ENCODE measurements around the gene IFI44L. TPM values are rescaled to one million over a fixed set of nuclear protein-coding genes. Genes with fewer than 3 reads are reported as not detected.

IFI44L gene
- total RNA-seq: 0.64 and 1.3 TPM in 2 replicates

DNA sequence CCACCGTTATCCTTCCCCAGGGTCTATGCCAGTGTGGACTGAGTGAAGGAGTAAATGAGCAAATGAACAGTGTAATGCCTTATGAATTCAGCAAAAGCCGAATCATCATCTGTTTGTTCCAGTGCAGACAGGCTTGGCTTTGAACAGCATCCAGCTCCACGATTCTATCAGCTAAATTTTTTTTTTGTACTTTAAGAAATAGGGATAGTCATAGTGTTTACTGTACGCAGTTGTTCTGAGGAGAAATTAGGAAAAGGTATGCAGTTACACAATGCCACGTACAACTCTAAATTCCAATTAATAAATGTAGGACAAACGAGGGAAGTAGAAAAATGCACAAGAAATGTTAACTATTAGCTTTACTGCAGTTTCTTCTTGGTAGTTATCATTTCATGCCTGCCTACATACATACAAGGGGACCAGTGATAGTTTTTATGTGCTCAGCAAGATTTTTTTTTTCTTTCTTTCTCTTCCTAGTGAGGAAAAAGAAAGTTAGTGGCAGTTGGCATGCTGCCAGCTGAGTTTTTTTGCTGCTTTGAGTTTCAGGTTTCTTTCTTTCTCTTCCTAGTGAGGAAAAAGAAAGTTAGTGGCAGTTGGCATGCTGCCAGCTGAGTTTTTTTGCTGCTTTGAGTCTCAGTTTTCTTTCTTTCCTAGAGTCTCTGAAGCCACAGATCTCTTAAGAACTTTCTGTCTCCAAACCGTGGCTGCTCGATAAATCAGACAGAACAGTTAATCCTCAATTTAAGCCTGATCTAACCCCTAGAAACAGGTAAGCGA is at the start of gene IFI44L:
IFI44L (plus strand) TSS at position 646 of the 777 bp plus-strand sequence. CDS start 7,468 bp downstream, outside the sequence.
- TF ChIP-seq, protein P1, sequence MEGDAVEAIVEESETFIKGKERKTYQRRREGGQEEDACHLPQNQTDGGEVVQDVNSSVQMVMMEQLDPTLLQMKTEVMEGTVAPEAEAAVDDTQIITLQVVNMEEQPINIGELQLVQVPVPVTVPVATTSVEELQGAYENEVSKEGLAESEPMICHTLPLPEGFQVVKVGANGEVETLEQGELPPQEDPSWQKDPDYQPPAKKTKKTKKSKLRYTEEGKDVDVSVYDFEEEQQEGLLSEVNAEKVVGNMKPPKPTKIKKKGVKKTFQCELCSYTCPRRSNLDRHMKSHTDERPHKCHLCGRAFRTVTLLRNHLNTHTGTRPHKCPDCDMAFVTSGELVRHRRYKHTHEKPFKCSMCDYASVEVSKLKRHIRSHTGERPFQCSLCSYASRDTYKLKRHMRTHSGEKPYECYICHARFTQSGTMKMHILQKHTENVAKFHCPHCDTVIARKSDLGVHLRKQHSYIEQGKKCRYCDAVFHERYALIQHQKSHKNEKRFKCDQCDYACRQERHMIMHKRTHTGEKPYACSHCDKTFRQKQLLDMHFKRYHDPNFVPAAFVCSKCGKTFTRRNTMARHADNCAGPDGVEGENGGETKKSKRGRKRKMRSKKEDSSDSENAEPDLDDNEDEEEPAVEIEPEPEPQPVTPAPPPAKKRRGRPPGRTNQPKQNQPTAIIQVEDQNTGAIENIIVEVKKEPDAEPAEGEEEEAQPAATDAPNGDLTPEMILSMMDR (IDR thresholded peaks at IDR 0.05; ENCODE audit: insufficient read depth, low read depth, low read length): no peak
- DNase-seq (ENCODE audit: low read depth): peak; percentile 60
- H3K4me3 ChIP-seq (ENCODE audit: low read depth, low read length): peak within 1 kb of the TSS; percentile 21

DNA sequence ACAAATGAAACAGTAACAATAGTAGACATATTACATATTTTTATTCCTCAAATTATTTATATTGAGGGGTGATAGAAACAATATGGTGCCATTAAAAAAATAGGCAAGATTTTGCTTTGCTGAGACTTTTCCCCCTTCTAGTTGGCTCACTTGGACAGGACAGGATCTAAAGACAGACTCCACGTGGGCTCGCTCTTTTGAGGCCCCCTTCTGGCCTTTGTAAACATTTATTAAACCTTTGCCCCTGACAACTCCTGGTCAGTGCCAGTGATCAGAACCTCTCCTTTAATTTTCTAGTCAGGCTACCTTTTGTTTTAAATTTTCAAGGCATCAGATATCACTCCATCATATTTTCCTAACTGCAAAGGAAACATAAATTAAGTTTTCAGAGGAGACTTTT is 49.7 kb upstream of the IFI44L start:
- H3K4me3 ChIP-seq (ENCODE audit: low read depth, low read length): no peak overlapping the region
- no peak for DNase-seq (ENCODE audit: low read depth)
- TF ChIP-seq, protein P1 (IDR thresholded peaks at IDR 0.05; ENCODE audit: insufficient read depth, low read depth, low read length): no peak

DNA sequence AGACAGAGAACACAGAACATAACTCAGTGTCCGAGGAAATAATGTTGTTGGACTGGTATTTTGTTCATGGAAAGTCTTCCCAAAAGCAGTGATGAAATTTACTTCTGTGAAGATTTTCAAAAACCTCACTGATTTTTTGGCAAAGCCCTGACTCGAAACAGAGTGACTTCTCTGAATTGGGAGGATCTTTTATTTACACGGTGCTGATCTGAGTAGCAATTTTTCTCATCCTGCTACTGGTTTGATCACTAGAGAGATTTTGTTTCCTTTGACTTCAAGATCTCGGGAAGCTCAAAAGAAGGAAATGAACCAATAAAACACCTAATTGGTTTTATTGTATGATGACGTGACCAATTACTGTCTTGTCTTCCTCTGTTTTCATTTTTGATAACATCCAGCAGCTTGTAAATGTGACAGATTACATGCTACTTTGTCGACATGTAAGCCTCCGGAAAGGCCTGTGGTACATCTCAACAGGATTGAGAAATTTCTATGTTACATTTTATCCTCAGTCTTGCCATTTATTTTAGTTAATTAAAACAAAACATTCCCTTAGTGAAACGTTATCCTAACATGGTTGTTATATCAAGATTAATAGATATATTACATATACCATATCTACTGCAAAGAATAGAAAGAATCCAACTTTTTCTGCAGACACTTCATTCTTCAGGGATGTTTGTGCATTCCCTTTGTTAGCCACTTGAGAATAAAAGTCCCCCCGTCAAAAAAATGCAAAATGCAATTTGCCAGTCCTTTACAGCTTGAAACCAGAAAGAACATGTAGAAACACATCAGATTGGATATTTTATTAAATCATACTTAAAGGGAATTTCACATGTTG is 42.8 kb upstream of the IFI44L start:
- TF ChIP-seq, protein P1 (IDR thresholded peaks at IDR 0.05; ENCODE audit: insufficient read depth, low read depth, low read length): no peak
- peak; percentile 80 for DNase-seq (ENCODE audit: low read depth)
- no peak overlapping the region for H3K4me3 ChIP-seq (ENCODE audit: low read depth, low read length)

DNA sequence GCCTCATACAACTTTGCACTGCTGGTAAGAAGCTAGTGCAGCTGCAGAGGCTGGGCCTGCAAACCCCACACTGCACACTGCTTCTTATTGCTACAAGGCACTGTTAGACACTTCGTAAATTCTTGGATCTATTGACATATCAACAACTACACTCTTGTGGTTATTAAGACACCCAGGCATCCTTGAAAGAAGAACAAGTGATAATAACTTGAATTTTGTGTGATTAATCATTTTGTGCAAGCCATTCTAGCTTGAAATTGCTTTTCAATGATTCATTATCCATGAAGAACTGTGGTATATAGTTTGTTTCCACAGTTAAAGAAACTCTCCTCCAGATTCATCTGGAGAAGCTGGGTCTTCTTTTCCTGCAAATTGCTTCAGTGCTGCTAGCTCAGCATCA is 33.7 kb upstream of the IFI44L start:
- DNase-seq (ENCODE audit: low read depth): peak; percentile 16
- TF ChIP-seq, protein P1 (IDR thresholded peaks at IDR 0.05; ENCODE audit: insufficient read depth, low read depth, low read length): no peak
- no peak overlapping the region for H3K4me3 ChIP-seq (ENCODE audit: low read depth, low read length)

DNA sequence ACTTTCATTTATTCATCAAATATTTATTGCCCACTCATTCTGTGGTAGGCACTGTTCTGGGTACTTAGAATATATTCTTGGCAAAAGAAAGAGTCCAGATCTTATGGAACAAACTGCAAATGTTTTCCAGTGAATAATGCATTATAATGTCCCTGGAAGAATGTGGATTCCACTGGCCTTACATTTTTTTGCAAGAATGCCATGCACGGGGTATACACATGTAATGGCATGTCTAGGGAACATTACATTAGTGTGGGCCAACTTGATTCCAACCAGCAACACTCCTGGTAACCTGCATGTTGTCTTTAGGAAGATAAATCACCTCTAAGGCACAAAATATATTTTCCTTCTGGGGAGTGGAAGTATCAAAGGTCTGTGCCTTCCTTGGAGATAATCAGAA is 33.0 kb upstream of the IFI44L start:
- DNase-seq (ENCODE audit: low read depth): no peak
- no peak overlapping the region for H3K4me3 ChIP-seq (ENCODE audit: low read depth, low read length)
- TF ChIP-seq, protein P1 (IDR thresholded peaks at IDR 0.05; ENCODE audit: insufficient read depth, low read depth, low read length): no peak

DNA sequence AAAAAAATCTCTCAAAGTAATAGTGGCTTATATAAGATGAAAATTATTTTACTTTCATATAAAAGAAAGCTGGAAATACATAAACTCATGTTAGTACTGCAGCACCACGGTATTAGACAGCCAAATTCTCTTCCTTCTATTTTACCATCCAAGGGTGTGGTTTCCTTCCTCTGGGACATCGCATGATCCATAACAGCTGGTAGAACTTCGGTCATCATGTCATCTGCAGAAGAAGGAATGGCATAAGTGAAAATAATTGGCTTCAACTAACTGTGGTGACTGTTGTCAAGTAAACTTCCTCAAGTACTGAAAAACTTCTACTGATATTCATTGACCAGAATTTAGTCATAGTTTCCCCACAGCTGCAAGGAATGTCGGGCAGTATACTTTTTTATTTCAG is 28.3 kb upstream of the IFI44L start:
- no peak overlapping the region for H3K4me3 ChIP-seq (ENCODE audit: low read depth, low read length)
- DNase-seq (ENCODE audit: low read depth): no peak
- TF ChIP-seq, protein P1 (IDR thresholded peaks at IDR 0.05; ENCODE audit: insufficient read depth, low read depth, low read length): no peak

Measured in fibroblast of villous mesenchyme (primary cell).